WERI-Rb-1 (cell line): ENCODE results near the gene NPAS3.

ENCODE experiments used
- DNase-seq: peaks from one replicate; pipeline ENCODE4 v3.0.0-alpha.2; 2020
- H3K27ac ChIP-seq: fragments of 250-450 bp; sonication (Bioruptor Pico); 2 replicates; pipeline ENCODE4 v1.5.1; 2020; ENCODE audit warnings: mild to moderate bottlenecking, moderate library complexity
- H3K27me3 ChIP-seq: fragments of 250-450 bp; sonication (Bioruptor Pico); 2 replicates; pipeline ENCODE4 v1.5.1; 2021; ENCODE audit warnings: mild to moderate bottlenecking, low read depth, moderate library complexity; ENCODE audit not compliant: insufficient read depth, severe bottlenecking
- H3K36me3 ChIP-seq: fragments of 250-450 bp; sonication (Bioruptor Pico); 2 replicates; pipeline ENCODE4 v1.5.1; 2020; ENCODE audit warnings: mild to moderate bottlenecking, moderate library complexity
- H3K4me3 ChIP-seq: 2 replicates; pipeline ENCODE4 v1.5.1; 2011; ENCODE audit warnings: low read depth, mild to moderate bottlenecking, control low read depth, low read length
- H3K9me3 ChIP-seq: fragments of 250-450 bp; sonication (Bioruptor Pico); 2 replicates; pipeline ENCODE4 v1.5.1; 2021; ENCODE audit warnings: mild to moderate bottlenecking, moderate library complexity; ENCODE audit not compliant: severe bottlenecking
- TF ChIP-seq, protein P1 (sequence below): IDR thresholded peaks from 2 replicates; pipeline ENCODE4 v1.5.1; 2011; ENCODE audit warnings: low read depth, mild to moderate bottlenecking, control low read depth, inconsistent platforms, low read length

Gene NPAS3

DNA sequence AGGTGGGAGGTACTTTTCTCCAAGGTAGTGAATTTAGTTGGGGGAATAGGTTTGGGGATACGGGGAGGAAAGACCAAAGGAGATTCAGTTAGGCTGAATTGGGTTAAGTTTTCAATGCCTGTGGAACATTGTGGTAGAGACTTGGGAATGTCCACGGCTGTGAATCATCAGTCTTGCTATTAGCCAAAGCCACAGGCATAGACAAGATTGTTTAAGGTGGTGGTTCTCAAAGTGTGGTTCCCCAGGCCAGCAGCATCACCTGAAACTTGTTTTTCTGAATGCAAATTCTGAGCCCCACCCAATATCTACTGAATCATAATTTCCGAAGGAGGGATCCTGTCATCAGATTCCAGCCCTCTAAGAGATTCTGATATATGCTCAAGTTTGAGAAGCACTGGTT, 696.0 kb downstream of the NPAS3 start:
- TF ChIP-seq, protein P1, sequence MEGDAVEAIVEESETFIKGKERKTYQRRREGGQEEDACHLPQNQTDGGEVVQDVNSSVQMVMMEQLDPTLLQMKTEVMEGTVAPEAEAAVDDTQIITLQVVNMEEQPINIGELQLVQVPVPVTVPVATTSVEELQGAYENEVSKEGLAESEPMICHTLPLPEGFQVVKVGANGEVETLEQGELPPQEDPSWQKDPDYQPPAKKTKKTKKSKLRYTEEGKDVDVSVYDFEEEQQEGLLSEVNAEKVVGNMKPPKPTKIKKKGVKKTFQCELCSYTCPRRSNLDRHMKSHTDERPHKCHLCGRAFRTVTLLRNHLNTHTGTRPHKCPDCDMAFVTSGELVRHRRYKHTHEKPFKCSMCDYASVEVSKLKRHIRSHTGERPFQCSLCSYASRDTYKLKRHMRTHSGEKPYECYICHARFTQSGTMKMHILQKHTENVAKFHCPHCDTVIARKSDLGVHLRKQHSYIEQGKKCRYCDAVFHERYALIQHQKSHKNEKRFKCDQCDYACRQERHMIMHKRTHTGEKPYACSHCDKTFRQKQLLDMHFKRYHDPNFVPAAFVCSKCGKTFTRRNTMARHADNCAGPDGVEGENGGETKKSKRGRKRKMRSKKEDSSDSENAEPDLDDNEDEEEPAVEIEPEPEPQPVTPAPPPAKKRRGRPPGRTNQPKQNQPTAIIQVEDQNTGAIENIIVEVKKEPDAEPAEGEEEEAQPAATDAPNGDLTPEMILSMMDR: no peak
- DNase-seq: no peak
- Histone ChIP-seq H3K4me3 (no peak overlapping the region), H3K36me3 (no peaks in the 10 kb centered on the region), H3K27ac (no peak overlapping the region), H3K9me3 (no peaks in the 10 kb centered on the region), H3K27me3 (no peaks in the 10 kb centered on the region)

DNA sequence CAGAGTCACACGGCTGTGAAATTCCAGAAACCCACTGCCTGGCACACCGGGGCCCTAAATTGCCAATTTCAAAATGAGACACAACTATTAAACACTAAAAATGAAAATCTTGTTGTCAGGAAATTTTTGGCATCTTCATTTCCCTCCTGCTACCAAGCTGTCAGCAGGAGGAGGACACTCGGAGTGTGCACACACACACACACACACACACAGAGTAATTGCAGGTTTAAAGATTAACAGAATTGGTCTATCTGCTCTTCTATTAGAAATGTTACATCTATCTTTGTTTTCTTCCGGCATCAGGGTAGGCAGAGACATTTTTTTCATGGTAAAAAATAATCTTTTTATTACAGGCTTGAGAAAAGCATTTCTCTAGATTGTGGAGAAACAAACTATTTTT, 698.0 kb downstream of the NPAS3 start:
- H3K27me3 ChIP-seq: no peaks in the 10 kb centered on the region
- no peaks in the 10 kb centered on the region for H3K36me3 ChIP-seq
- no peaks in the 10 kb centered on the region for H3K9me3 ChIP-seq
- no peak for DNase-seq
- TF ChIP-seq, protein P1: no peak
- H3K27ac ChIP-seq: no peak overlapping the region
- no peak overlapping the region for H3K4me3 ChIP-seq

DNA sequence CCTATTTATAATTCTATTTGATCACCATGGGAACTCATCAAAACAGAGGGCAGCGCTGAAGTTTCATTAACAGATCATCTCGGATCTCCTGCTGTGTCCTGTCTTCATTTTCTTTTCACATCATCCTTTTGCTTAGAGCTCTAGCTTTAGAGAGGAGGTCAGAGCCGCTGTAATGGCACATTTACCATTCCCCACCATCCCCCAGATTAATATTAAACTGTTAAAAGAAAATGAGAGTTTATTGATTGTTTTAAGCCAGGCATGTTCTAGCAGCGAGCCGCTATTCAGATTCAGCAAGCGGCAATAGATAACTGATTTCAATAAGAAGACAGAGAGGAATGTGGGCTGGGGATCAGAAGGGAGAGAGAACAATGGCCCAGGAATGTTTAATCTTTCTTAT, 703.4 kb downstream of the NPAS3 start:
- H3K9me3 ChIP-seq: no peaks in the 10 kb centered on the region
- H3K27ac ChIP-seq: no peak overlapping the region
- H3K36me3 ChIP-seq: no peaks in the 10 kb centered on the region
- H3K27me3 ChIP-seq: no peaks in the 10 kb centered on the region
- no peak overlapping the region for H3K4me3 ChIP-seq
- no peak for DNase-seq
- TF ChIP-seq, protein P1: no peak

DNA sequence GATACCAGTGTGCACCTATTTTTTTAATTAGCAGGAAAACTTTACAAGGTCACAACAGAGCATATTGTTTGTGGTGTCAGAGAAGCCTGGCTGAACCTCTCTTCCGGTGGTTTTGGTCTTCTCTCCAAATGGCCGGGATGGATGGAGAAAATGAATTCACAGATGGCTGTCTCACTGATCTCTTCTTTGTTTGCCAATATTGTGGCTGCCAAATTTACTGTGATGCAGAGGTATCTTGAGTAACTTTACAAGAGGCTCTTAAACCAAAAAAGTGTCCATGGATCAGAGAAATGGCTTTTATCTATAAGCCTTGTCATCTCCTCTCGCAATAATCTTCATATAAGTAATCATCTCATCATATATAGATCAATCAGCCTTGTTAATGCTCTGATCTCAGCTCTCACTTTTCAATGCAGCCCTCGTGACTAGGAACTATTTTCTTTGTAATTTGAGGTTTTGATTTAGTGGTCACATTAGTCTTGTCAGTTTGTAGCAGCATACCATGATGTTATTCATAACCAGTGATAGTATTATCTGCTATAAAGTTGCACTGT, 704.1 kb downstream of the NPAS3 start:
- Histone ChIP-seq H3K27me3 (no peaks in the 10 kb centered on the region), H3K36me3 (no peaks in the 10 kb centered on the region), H3K4me3 (no peak overlapping the region), H3K9me3 (no peaks in the 10 kb centered on the region), H3K27ac (no peak overlapping the region)
- TF ChIP-seq, protein P1: no peak
- no peak for DNase-seq

DNA sequence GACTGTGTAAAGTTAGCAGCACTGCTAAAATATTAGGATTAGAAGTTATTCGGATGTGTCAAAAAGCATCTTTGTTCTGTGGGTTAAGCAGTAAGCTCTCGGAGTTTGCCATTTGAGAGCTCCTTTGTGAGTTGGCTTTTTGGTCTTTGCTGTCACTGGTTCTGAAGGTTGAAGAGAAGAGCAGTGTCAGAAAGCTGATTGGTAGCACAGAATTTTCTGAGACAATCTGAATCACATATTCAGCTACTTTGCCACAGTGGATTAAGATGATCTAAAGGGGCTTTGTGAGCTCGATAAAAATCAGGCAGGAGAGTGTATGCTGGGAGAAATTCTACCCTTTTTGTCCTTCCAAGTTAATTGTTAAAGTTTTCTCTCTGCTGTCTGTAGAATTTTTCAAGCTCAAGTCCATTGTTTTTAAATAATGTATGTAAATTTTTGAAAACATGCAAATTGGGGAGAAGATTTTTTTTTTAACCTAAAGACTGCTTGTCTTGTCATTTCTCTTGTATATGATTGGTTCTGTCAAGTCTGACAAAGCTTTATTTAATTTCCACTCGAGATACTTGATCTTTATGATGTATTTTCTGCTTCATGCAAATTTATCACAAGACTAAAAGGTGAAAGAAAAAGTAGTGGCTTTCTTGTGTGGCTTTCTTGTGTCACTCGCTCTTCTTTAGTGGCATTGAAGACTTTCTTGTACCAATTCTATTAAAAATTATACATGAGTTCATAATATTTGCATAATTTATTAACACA, 704.9 kb downstream of the NPAS3 start:
- TF ChIP-seq, protein P1: no peak
- no peak for DNase-seq
- Histone ChIP-seq H3K36me3 (no peaks in the 10 kb centered on the region), H3K27me3 (no peaks in the 10 kb centered on the region), H3K9me3 (no peaks in the 10 kb centered on the region), H3K27ac (no peak overlapping the region), H3K4me3 (no peak overlapping the region)

DNA sequence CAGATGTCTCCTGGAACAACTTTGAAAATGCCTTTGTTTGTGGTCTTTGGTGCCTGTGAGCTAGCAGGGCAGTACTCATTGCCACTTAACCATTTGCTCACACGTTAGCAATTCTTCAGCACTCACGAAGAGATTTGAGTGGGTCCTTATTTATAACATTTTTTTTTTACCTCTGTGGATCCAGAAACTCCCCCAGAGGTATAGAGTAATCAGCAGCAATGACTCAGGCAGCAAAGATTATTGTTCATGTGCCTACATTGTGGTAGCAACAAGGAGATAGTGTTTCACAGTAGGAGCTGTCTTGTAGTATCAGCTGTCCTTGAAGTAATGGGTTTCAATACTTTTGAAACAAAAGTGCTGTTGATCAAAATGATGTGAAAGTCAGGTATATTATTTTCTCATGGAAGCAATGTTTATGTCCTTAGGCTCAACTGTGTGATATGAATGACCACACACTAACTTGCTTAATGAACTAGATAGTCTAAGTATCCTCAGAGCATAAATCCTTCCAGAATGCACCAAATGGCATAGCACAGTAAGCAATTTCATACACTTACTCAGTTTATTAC, 708.1 kb downstream of the NPAS3 start:
- Histone ChIP-seq H3K27me3 (no peaks in the 10 kb centered on the region), H3K36me3 (no peaks in the 10 kb centered on the region), H3K9me3 (no peaks in the 10 kb centered on the region), H3K27ac (no peak overlapping the region), H3K4me3 (no peak overlapping the region)
- TF ChIP-seq, protein P1: no peak
- DNase-seq: no peak
